Stimulated activated CD8-positive, alpha-beta memory T cell treated with anti-CD3 and anti-CD28 coated beads, Interleukin-7, amount 100 ng/mL, for 4 hours (primary cell): Measurements from ENCODE around the gene SRCAP.

ENCODE experiments used
- DNase-seq, 2 donors: peaks; one replicate each; pipeline ENCODE4 v3.0.0-alpha.2; 2020; ENCODE audit warnings: low read depth in 2 of 2

SRCAP gene

DNA sequence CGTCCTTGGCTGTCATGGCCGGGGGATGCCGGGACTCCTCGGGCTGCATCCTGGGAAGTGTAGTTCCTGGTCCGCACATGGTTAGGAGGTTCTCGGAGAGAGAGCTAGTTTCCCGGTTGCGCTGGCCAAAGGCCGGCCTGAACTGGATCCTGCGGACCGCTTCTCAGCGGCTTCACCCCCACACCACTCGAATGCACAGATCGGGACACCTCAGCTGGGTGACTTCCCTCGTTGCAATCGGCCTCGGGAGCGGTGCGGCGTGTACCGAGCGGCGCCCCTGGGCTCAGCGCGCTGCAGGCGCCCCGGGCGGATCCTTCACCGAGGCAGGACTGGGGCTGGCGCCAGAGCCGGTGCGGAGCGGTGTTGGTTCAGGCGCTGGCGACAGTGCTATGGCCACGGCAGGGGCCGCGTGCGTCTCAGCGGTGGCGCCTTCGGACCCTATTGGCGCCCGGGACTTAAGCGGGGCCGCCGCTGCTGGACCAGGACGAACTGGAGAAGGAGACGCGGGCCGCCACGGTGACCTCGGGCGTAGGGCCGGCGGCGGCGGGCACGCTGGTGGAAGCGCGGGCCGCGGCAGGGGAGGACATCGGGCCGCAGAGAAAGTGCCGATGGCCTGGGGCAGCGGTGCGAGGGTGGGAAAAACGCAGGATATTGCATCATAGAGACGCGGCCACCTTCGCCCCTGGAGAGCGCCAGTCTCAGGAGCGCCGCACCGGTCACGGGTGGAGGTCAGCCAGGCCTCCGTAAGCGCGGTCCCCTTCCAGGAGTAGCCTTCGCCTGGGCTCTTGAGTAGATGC lies 76.6 kb downstream of the SRCAP start:
- peak; percentile 28 to 42 for DNase-seq

DNA sequence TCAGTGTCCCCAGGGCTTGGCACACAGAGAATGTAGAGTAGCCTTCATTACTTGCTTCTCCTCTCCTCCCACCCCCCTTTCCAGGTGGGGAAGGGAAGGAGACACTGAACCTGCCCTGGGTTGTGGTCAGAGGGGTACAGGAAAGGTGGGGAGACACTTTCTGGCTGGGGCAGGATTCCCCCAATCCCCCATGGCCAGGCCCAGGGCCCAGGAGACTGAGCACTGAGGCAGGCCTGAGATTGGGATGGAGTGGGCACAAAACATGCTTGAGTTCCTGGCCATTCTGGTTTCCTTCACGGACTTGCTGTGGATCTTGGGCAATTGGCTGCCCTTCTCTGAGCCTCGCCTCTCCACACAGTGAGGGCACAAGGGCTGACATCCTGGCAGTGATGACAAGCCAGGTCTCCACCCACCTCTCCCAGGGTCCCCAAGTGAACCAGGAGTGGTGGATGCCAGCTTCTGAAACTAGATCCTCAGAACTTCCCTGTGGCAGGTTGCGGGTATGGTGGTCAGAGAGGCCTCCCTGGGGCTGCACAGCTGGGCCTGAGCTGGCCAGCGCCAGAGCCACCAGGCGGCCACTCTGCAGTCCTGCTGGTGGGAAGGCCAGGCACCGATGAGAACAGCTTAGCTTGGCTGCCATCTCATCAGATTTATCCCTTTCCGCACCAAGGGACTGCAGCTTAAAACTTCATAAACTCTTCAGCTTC lies 78.8 kb downstream of the SRCAP start:
- no peak for DNase-seq

DNA sequence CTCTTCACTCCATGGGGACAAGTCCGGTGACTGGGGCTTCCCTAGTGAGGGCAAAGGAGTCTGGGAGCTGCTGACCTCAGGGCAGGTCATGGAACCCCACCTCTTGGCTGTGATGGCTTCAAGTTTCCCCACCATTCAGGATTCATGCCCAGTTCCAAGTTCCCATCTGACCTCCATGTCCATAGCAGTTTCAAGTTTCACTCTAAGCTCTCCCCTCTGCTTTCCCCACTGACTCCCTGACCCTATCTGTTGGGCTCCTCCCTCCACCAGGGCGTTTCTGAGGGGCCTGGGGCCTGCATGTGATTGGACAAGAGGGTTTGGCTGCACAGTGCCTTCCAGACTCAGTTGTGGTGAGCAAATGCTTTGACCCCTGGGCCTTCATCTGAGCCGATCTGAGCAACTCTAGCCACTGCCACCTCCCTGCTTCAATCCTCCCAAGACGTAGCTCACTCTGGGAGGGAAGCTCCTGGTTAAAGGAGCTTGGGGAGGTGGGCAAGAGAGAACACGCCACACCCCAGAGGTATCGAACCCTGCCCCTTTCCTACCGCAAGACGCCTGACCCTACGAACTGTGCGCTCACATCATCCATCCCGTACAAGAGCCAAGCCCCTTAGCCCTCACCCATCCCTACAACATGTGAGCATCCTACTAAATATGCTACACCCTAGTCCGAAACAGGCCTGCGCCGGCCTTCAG lies 79.7 kb downstream of the SRCAP start:
- DNase-seq = no peak

DNA sequence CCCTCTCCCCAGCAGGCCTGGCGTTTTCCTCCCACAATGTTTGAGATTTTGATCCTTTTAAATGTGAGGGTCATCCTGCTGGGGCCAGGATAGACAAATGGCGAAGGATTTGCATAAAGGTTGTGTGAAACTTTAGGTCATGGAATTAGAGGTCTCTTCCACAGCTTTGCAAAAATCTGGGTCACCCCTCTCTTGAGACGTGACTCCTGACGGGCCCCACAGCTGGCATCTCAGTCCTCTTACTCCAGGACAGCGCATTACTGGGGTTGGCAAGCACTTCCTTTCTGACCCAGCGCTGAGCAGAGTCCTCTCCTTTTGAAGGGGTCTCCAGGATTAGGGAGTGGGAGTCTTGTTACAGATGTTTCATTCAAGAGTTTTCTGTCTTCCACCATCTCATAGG lies 80.6 kb downstream of the SRCAP start:
- no peak for DNase-seq

DNA sequence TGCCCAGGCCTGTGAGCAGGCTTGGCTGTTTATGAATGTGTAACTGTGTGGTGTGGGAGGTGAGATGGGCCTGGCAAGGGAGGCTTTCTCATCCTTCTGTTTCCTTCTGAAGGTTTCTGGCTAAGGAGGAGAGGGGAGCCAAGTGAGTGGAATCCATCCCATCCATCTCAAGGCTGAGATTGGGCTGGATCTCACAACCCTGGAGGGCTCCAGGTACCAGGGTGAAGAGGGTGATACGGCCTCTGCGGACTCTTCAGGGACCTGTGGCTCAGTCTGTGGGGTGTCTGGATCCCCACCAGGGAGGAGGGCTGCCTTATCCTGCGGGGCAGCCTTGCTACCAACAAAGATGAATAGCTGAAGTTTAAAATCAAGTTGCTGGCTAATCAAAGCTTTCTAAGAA lies 81.0 kb downstream of the SRCAP start:
- no peak for DNase-seq

DNA sequence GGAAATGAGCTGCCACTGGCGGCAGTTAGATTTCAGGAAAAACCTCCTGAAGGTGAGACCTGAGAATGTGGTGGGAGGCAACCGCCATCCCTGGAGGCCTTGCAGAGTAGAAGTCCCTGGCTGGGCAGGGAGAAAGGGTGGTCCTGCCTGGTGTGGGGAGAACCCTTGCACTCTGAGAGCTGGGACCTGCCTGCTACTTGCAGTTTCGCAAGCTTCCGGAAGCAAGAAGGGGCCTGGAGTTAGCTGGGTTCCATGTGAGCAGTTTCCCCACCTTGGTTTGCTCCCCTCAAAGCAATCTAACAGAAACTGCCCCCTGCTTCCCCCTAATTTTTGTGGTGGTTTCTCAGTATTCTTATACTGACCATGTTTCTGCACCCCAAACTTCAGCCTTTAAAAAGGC lies 81.6 kb downstream of the SRCAP start:
- DNase-seq = no peak

DNA sequence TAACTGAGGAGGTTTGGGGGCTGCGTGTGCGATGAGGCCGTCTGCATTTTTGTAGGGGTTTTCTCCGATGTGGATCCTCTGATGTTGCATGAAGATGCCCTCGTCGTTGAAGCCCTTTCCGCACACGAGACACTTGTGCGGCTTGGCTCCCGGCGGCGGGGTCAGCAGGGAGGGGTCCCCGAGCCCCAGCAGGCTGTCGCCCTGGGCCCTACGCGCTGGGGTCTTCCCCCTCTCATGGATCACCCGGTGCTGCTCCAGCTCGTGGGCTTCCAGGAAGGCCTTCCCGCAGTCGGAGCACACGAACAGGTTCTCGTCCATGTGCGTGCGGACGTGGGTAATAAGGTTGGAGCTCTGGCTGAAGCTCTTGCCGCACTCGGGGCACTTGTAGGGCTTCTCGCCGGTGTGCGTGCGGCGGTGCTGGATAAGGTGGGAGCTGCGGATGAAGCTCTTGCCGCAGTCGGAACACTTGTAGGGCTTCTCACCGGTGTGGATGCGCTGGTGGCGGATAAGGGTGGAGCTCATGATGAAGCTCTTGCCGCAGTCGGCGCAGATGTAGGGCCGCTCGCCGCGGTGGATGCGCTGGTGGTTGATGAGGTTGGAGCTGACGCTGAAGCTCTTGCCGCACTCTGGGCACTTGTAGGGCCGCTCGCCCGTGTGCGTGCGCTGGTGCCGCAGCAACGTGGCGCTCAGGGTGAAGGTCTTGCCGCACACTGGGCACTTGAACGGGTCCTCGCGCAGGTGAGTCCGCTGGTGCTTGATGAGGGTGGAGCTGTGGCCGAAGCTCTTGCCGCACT lies 83.7 kb downstream of the SRCAP start:
- no peak for DNase-seq

DNA sequence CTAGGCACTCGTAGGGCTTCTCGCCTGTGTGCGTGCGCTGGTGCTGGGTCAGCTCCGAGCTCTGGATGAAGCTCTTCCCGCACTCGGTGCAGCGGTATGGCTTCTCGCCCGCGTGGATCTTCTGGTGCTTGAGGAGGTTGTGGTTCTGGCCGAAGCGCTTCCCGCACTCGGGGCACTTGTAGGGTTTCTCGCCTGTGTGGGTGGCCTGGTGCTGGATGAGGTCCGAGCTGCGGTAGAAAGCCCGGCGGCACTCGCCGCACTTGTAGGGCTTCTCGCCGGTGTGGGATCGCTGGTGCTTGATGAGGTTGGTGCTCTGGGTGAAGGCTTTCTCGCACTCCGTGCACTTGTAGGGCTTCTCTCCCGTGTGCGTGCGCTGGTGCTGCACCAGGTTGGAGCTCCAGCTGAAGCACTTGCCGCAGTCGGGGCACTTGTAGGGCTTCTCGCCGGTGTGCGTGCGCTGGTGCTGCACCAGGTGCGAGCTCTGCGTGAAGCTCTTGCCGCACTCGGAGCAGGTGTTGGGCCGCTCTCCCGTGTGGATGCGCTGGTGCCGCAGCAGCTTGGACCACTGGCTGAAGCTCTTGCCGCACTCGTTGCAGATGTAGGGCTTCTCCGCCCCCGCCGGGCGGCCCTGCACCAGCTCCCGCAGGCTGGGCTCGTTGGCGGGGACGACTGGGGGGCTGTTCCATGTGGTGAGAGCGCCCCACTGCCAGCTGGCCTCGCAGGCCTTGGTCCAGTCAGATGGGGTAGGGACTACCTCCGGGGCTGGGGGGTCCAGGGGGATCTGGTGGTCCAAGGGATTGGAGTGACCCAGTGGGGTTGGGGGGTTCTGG lies 84.5 kb downstream of the SRCAP start:
- DNase-seq = no peak

DNA sequence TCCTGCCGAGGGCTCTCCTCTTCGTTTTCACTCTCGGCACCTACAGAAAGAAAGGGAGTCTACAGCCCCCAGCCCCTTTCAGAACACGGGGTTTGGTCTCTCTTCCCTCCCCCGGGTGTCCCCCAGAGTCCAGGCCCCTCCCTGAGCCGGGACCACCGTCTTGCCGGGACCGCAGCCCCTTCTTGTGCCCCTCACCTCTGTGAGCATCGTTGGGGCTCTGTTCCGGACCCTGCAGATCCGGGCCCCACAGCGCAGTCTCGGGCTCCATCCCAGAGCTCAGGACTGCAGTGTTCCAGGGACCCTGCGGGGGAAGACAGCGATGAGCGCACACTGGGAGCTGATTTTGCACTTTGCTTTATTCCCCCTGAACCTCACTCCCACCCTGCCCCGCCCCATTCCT lies 85.2 kb downstream of the SRCAP start:
- DNase-seq = no peak

DNA sequence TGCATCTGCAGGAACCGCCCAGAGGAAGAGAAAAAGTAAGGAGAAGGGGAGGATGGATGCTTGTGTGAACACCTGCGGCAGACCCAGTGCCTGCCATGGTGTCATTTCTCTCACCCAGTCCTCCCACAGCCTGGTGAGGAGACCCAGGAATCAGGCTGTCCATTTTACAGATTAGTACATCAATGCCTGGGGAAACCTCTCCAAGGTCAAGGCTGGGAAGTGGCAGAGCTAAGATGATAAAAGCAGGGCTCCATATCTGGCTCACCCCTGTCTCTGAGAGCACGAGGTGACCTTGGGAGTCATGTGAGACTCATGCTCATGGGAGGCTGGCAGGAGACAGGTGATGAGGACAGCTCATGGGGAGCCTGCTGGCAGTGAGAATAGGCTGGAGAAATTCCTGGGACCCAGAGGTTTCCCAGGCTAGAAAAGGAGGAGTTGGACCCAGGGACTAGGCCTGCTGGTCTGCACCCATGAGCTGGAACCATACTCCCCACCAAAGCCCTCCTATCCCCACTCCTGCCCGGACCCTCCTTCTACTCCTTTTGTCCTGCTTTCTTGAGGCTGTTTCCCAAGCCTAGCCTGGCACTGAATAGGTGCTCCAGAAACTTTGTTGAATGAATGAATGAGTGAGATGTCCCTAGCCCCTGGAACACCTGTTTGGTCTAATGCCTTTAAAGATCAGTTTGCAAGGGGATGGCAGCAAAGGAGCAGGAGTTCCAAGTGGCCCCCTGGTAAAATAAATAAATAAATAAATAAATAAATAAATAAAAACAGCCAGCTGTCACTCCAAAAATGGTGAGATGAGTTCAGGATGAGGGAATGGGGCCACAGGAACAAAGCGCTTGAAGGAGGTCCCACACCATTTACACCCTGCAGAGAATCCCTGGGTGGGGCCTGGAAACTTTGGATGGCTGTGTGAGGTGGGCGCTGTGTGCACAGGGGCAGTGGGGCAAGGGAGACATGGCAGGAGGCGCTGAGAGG lies 86.4 kb downstream of the SRCAP start:
- DNase-seq = no peak

DNA sequence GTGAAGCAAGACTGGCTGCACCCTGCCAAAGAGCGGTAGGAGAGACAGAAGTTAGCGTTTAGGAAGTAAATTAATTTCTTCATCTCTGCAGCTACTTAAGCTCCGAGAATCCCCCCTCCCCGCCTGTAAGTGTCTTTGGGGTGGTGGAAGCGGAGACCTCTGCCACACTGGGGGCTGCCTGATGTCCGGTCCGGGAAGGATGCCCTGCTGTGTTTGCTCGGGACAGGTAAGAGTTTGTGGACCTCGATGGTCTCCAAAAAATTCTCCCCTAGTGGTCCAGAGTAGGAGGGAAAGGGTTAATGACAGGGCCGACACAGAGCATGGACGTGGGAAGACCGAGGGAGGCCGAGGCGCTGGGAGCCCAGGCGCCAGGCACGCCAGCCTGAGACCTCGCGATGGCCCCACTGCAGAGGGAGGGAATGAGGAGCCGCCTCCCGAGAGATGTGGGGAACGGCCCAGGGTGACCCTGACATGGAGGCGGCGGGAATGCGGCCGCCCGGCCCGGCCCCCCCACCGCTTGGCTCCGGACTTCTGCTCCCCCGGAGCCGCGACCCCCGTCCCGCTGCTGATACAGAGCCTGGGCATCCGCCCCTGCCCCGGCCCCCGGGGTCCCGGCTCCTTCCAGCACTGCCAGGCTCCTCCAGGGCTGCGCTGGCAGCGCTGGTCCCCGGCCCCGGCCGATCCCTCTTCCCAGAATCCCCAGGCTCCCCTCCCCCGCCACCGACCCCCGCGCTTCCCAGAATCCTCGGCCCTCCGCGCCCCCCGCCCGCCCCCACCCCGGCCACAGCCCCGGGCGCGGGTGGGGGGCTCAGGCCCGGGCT lies 87.4 kb downstream of the SRCAP start:
- no peak for DNase-seq

DNA sequence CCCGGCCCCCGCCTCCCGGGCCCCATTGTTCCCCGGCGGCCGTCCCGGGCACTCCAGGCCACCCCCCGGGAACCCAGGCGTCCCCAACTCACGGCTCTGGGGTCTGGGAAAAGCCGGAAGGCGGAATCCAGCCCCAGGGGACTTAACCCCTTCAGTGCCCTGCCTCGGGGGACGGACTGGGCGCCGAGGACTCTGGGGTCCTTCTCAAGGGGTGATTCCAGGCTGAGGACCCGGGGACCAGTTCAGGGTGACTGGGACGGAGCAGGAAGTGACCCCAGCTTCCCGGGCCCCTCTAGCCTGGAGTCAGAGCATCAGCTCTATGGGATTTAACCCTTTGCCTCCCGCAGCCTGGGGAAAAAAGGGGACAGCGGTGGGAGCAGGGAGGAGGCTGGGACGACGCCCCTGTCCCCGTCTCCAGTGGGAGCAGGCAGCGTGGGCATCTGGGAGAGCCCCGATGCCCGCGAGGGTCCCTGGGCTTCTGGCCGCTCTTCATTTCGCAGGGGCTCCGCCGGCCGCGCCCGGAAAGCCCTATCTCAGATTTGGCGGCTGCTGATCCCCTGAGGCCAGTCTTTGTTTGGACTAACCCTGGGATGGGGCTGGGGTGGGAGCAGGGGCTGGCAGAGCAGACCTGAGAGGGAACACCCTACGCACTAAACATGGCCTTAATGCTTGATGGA lies 88.1 kb downstream of the SRCAP start, which contains the start of gene ZNF629:
ZNF629 (minus strand) TSS at position 270 of the 677 bp plus-strand sequence. CDS start 2,723 bp downstream, outside the sequence.
- DNase-seq = no peak

DNA sequence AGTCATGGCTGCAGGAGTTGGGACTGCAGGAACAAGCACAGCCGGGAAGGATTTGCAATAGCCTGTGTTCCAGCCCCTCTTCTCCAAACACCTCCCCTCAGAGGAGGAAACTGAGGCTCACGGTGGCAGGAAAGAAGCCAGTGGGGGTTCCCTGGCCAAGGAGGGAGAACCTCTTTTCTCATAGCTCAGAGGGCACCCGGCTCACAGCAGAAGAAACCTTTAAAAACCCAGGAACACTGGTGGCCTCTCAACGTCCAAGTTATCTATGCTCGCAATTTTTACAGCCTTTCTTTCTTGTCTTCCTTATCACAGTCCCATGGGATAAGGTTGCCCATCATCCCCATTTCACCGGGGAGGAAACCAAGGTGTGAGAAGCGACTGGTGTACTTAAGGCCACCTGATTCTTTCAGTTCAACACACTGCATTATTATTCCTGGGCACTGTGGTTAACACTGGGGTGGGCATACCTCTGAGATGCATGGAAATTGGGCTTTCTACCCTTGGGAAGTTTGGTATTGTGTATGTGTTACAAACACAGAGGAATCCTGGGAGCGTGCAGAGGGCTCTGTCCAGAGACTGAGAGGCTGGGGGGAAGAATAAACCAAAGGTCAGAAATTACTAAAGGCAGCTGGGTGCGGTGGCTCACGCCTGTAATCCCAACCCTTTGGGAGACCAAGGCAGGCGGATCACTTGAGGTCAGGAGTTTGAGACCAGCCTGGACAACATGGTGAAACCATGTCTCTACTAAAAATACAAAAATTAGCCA lies 88.8 kb downstream of the SRCAP start:
- no peak for DNase-seq
